NCI-H774 (cell line): ENCODE data around the gene KIF21A.
A peak's percentile ranks its signal among the peaks of the same experiment; 100 is the strongest.

Experiments used
- DNase-seq: peaks from one replicate; lab custom pipeline; 2025; lab: John Stamatoyannopoulos, UW

The KIF21A gene

DNA sequence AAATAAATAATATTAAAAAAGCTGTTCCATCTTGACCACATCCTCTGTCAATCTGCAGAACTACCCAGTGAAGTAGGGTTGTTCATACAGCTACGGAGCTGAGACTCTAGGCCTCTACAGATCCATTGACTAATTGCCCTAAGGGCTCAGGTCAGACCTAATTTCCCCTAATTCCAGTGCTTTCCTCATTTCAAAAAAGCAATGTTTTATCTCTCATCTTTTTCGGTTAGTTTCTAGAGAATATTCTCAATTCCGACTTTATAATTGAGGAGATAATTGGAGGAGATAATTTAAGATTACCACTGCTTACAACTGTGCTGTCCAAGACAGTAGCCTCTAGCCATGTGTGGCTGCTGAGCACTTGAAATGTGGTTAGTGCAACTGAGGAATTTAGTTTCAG, 167.1 kb downstream of the KIF21A start:
- DNase-seq = no peak

GRCh38 chr12:39272871-39273655, 169.9 kb downstream of the KIF21A start:
- peak; percentile 35 for DNase-seq

GRCh38 chr12:39269492-39269891, 173.4 kb downstream of the KIF21A start:
- no peak for DNase-seq

- no peak for DNase-seq
Observed at GRCh38 chr12:39267886-39268285, 175.0 kb downstream of the KIF21A start.

GRCh38 chr12:39252628-39253027, 190.3 kb downstream of the KIF21A start:
- no peak for DNase-seq
